Left lobe of liver (tissue), 2 donors: ENCODE measurements around the gene FBXL20. TPM values are rescaled to one million over a fixed set of nuclear protein-coding genes. Genes with fewer than 3 reads are reported as not detected.
A peak's percentile ranks its signal among the peaks of the same experiment; 100 is the strongest.
"Not testable (repeated sequence)": the region's sequence is repeated elsewhere in the genome, so short reads cannot be mapped to it uniquely, and the experiment has no call there.

Experiments
- ATAC-seq: fragments of 200-7000 bp; cut with Tn5 transposase; one replicate; pipeline ENCODE4 v1.9.1; 2020; ENCODE audit warnings: mild to moderate bottlenecking, moderate library complexity
- DNase-seq: peaks from one replicate; pipeline ENCODE4 v3.0.0-alpha.2; 2020; ENCODE audit warnings: low spot score
- total RNA-seq: library from RNA; stranded (reverse); gene quantifications from one replicate; pipeline ENCODE4 v1.2.1, GENCODE V29; 2021
- donor health status: DM: no; HTN: no; CAD: no; lungs with moderate emphysema.
- donor health status: DM: no; HTN: yes; CAD: no.

The FBXL20 gene
- total RNA-seq, 1 donor from 2014 or later: 9.0 TPM

DNA sequence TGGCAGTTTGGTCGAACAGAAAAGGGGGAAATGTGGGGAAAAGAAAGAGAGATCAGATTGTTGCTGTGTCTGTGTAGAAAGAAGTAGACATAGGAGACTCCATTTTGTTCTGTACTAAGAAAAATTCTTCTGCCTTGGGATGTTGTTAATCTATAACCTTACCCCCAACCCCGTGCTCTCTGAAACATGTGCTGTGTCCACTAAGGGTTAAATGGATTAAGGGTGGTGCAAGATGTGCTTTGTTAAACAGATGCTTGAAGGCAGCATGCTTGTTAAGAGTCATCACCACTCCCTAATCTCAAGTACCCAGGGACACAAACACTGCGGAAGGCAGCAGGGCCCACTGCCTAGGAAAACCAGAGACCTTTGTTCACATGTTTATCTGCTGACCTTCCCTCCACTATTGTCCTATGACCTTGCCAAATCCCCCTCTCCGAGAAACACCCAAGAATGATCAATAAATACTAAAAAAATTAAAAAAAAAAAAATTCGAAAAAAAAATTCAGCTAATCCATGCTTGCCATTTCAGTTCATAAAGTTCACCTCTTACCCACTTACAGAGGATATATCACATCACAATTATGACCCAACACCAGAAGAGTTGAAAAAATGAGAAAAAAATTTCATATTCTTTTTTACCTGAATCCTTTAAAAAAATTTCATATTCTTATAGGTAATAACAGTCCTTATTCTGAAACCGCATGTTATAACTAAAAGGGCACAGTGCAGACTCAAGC is 67.2 kb downstream of the FBXL20 start:
- not testable (repeated sequence) for DNase-seq, ATAC-seq

GRCh38 chr17:39332092-39332491 is 69.3 kb downstream of the FBXL20 start:
- ATAC-seq (no peak), DNase-seq (no peak)

GRCh38 chr17:39328815-39329214 is 72.6 kb downstream of the FBXL20 start:
- DNase-seq: no peak

DNA sequence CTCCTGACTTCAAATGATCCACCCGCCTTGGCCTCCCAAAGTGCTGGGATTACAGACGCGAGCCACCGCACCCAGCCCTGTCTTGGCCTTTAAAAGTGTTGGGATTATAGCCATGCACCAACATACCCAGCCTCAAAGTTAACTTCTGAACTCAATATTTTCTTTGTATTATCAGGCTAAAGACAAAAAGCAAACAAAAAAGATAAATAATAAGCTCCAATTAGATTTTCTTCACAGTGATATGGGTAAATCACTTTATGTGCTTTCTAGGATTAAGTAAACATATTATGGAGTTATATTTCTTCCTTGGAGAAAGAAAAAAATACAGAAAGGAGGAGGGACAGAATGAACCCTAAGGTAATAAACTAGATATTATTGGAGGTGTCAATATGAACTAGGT is 74.3 kb downstream of the FBXL20 start:
- ATAC-seq (no peak), DNase-seq (no peak)

More at GRCh38 chr17:39328815-39329214, 72.6 kb downstream of the FBXL20 start:
- no peak for ATAC-seq

- DNase-seq (no peak), ATAC-seq (peak; percentile 74)
Measured at GRCh38 chr17:39325528-39326240, 75.7 kb downstream of the FBXL20 start.

DNA sequence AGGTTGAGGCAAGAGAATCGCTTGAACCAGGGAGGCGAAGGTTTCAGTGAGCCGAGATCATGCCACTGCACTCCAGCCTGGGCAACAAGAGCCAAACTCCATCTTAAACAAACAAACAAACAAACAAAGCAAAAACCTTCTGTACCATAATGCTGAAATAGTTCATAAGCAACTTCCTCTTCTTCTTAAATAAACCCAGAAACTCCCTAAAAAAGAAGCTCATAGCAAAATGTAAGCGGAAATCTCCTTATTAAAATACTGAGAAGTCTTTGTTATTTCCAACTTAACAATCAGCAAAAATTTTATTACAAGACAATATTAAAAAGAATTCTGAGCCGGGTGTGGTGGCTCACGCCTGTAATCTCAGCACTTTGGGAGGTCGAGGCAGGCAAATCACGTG is 82.8 kb downstream of the FBXL20 start:
- no peak for ATAC-seq
- no peak for DNase-seq

- DNase-seq (no peak), ATAC-seq (no peak)
Measured at GRCh38 chr17:39306509-39307212, 94.8 kb downstream of the FBXL20 start.

DNA sequence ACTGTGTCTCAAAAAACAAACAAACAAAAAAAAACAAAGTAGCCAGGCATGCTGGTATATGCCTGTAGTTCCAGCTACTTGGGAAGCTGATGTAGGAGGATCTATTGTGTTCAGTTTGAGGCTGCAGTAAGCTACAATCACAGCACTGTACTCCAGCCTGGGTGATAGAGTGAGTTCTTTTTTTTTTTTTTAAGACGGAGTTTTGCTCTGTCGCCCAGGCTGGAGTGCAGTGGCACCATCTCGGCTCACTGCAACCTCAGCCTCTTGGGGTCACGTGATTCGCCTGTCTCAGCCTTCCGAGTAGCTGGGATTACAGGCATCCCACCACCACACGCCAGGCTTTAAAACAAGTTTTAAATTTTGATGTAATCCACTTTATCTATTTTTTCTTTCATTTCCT is 95.4 kb downstream of the FBXL20 start:
- ATAC-seq: no peak
- DNase-seq: no peak

GRCh38 chr17:39304188-39304587 is 97.2 kb downstream of the FBXL20 start:
- ATAC-seq (no peak), DNase-seq (no peak)

GRCh38 chr17:39294060-39294459 is 107.4 kb downstream of the FBXL20 start:
- ATAC-seq (no peak), DNase-seq (no peak)

DNA sequence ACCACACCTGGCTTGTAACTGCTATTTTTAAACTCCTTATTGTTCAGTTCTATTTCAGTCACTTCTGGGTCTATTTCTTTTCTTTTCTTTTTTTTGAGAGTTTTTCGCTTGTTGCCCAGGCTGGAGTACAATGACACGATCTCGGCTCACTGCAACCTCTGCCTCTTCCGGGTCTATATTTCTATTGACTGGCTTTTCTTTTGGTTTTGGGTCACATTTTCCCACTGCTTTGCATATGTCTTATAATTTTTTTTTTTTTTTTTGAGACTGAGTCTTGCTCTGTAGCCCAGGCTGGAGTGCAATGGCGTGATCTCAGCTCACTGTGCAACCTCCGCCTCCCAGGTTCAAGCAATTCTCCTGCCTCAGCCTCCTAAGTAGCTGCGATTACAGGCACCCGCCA is 108.9 kb downstream of the FBXL20 start:
- not testable (repeated sequence) for DNase-seq, ATAC-seq

GRCh38 chr17:39286513-39286912 is 114.9 kb downstream of the FBXL20 start:
- peak; percentile 55 for DNase-seq
- ATAC-seq: peak; percentile 38

DNA sequence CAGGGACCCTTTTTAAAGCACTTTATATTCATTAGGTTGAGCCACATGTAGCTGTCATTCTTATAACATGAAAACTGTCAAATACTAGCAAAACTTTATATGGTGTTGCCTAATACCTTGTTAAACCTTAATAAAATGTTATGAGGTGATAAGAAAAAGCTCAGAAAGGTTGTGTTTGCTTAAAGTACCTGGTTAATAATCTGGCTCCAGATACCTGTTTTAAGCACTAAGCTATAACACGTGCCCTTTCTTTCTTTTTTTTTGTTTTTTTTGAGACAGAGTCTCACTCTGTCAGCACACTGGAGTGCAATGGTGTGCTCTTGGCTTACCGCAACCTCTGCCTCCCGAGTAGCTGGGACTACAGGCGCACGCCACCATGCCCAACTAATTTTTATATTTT is 116.7 kb downstream of the FBXL20 start:
- ATAC-seq: peak; percentile 54

DNA sequence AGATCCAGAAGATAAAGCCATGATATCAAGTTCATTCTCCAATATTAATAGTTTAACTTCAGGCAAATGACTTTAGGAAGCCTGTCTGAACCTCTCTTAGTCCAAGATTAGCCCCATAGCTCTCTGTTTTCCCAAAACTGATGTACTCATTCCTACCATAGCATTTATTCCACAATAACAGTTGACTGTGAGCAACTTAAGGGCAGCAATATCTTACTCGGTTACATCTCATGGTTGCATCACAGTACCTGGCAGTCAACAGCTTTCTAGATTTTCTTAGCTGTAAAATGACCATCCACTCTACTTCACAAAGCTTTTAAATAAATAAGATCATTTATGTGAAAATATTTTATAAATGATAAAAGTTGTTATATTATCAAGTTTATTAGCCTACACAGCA is 117.5 kb downstream of the FBXL20 start:
- ATAC-seq (peak; percentile 37), DNase-seq (no peak)

More for the DNA sequence above, 116.7 kb downstream of the FBXL20 start:
- no peak for DNase-seq

DNA sequence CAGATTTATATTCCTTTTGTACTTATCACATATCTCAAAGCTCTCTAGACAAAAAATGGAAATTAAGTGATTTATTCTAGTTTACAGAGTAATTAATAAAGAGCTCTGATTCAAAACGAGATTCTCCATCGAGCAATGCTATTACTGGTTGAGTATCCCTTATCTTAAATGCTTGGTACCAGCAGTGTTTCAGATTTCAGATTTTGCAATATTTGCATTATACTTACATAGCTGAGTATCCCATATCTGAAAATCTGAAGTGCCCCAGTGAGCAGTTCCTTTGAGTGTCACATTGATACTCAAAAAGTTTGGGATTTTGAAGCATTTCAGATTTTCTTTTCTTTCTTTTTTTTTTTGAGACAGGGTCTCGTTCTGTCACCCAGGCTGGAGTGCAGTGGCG is 118.3 kb downstream of the FBXL20 start:
- no peak for DNase-seq
- ATAC-seq: no peak

DNA sequence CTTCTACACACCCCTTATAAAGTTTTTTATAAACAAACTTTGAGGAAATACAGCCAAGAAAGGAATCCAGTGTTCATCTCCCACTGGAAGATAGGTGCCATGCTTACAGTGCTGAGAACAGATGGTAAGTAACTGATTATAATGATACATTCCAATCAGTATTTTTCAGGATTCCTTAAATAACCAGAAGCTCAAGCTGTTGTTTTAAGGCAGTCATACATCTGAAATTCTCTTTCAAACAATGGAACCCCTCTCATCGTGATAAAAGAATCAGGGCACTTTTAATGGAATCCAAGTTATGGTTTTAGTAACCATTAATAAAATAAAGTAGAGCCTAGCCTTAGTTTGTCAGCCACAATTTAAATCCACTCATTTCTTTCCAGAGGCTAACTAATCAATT is 119.6 kb downstream of the FBXL20 start:
- ATAC-seq (no peak), DNase-seq (no peak)

DNA sequence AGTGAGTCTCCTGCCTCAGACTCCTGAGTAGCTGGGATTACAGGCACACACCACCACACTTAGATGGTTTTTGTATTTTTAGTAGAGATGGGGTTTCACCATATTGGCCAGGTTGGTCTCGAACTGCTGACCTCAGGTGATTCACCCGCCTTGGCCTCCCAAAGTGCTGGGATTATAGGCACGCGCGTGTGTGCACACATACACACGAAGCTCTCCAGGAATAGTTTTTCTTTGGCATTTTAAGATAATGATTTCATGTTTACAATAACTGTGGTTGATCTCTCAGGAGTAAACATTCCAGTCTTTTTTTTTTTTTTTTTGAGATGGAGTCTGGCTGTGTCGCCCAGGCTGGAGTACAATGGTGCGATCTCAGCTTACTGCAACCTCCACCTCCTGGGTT is 123.2 kb downstream of the FBXL20 start:
- DNase-seq, ATAC-seq: not testable (repeated sequence)

DNA sequence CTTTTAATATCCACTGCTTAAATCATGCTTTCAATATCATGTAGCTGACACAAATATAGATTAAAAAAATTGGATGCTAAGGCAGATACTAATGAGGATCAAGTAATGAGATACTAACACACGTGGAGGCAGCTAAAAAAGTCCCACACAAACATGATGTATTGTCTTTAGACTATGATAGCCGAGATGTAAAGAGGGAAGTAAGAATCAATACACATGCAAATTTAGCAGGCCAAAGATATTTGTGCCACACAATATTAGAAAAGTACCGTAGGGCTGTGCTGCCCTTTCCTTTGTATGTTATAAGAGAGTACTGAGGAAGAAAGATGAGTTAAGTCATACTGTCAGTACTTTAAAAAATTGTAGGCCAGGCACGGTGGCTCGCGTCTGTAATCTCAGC is 124.3 kb downstream of the FBXL20 start:
- DNase-seq (no peak), ATAC-seq (no peak)

GRCh38 chr17:39276113-39276512 is 125.3 kb downstream of the FBXL20 start:
- ATAC-seq (no peak), DNase-seq (no peak)

DNA sequence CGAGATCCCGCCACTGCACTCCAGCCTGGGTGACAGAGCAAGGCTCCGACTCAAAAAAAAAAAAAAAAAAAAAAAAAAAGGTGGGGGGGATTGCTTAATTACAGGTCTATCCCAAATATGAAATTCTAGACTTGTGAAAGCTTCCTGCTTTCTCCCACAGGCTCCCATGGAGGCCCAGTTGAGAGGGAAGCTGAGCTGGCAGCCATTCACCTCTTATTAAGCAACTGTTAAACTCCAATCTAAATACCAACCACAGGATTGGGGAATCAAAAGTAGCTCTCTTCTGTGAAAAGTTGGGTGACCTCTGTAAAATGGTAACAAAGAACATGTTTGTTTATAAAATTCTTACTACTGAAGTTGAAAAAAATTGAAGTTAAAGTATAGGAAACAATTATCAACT is 129.9 kb downstream of the FBXL20 start:
- peak; percentile 48 for ATAC-seq
- DNase-seq: no peak

DNA sequence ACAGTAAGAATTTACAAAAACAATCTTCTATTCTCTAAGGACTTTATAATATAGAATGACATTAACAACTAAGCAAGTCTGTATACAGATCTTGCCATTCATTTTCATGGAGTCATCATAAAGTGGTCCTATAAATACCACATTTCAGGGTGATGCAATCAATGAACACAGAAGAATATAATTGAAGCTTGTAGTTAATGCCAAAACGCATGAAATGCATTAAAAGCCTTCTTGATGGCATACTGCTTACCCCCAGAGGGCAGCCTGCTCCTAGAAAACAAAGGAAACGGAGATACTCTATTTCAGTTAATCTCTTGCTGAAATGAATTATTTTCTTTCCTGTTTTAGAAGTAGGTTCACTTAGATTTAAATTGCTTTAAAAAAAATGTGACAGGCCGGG is 130.5 kb downstream of the FBXL20 start:
- DNase-seq: no peak
- ATAC-seq: peak; percentile 72

DNA sequence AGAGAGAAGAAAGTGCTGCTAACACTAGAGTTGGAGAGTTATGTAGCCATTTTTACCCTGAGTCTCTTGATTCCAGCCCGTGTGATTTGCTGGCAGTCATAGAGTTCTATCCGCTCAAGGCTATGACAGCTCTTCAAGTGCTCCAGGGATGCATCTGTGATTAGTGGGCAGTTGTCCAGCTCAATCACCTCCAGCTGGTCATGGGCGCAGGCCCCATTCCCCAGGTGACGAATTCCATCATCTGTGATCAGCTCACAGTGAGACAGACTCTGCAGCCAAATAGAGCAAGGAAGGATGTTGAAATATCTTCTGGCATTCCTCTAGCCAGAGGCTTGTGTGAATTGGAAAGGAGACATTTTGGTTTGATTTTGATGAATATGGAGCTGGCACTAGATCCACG is 137.3 kb downstream of the FBXL20 start:
- ATAC-seq: no peak

More for the DNA sequence above, 137.3 kb downstream of the FBXL20 start:
- peak; percentile 31 for DNase-seq
